Memory B cell (primary cell): ENCODE measurements around the gene SHROOM1.

Experiments
- ATAC-seq: fragments of 150-1000 bp; cut with Tn5 transposase; 2 replicates; pipeline ENCODE4 v1.10.0; 2021; ENCODE audit warnings: low read depth, mild to moderate bottlenecking, moderate library complexity
- DNase-seq, 2 donors: peaks; one replicate each; pipeline ENCODE4 v3.0.0; 2022; ENCODE audit warnings: low spot score in 2 of 2
- H3K27ac Mint-ChIP-seq: one replicate; pipeline ENCODE4 v1.8.0; 2022; ENCODE audit warnings: mild to moderate bottlenecking, moderate library complexity, mixed read lengths
- H3K27me3 Mint-ChIP-seq: one replicate; pipeline ENCODE4 v1.8.0; 2022; ENCODE audit warnings: mixed read lengths
- H3K36me3 Mint-ChIP-seq: one replicate; pipeline ENCODE4 v1.8.0; 2022; ENCODE audit warnings: mild to moderate bottlenecking, mixed read lengths
- H3K4me1 Mint-ChIP-seq: one replicate; pipeline ENCODE4 v1.8.0; 2022; ENCODE audit warnings: mixed read lengths
- H3K4me3 Mint-ChIP-seq: one replicate; pipeline ENCODE4 v1.8.0; 2022; ENCODE audit warnings: mild to moderate bottlenecking, moderate library complexity, mixed read lengths
- H3K9me3 Mint-ChIP-seq: one replicate; pipeline ENCODE4 v1.8.0; 2022; ENCODE audit warnings: mixed read lengths

The SHROOM1 gene

DNA sequence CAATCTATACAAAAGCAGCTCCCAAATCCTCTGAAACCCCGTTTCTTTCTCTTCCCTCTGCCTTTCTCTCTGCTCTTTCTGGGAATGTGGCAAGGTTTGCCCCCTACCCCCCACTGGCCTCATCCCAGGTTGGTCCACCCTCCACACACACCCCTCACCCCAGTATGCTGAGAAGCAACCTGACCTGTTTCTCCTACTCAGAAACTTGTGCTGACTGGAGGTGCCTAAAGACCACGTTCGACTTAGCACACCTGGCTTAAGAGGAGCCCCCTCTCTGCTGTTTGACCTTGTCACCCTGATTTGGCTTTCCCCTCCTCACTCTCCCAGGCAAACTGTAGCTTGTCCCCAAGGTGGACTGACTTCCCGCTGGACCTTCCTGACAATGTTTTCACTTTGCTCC is 52.3 kb downstream of the SHROOM1 start:
- Mint-ChIP-seq H3K36me3 (no peaks in the 10 kb centered on the region), H3K27me3 (peaks cover 26% of the 10 kb centered on the region), H3K27ac (no peak overlapping the region), H3K4me1 (peaks cover 8% of the 10 kb centered on the region), H3K9me3 (no peaks in the 10 kb centered on the region), H3K4me3 (peak overlapping the region; percentile 84)
- no peak for ATAC-seq
- peak in 1 of 2 donors; percentile 3 for DNase-seq

DNA sequence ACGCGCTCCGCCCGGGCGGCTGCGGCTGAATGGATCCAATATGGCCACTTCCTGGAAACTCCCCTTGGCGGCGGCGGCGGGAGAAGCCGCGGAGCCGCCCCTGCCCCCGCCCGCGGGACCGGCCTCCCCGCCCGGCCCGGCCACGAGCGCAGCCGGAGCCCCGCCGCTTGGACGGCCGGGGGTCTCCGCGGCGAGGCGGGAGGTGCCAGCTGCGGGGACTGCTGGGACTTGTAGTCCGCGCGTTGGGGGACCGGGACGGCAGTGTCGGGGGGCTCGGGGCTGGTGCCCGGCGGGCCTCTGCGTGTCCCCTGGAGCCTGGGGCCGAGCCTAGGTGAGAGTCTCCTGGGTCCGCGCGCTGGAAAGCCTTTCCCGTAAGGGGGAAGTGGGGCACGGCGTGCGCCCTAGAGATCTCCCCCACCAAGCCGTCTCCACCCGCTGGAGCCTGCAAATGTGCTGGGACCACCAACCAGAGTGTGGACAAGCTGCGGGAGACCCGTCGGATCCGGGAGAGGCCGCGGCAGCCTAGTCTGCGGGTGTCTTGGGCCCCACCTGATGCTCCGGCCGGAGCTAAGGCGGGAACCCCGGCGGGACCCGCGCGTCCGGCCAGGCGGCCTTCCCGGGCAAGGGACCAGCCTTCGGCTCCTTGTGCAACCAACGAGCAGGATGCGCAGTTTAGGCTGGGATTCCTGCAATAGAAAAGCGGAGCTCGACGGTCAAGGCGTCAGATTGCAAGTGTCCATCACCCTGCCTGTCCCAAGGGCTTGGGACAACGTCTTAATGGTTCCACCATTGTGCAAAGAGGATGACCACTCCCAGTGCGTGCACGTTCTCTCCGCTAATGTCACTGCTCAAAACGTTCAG is 53.0 kb downstream of the SHROOM1 start, which contains the start of gene SEPTIN8:
SEPTIN8 (minus strand) TSS at position 31 of the 861 bp plus-strand sequence. CDS start 102 bp downstream, outside the sequence.
- peak; percentile 85 for ATAC-seq
- Mint-ChIP-seq H3K4me3 (peak within 1 kb of the TSS; percentile 84), H3K27me3 (peaks cover 23% of the 10 kb centered on the region), H3K36me3 (no peaks in the 10 kb centered on the region), H3K4me1 (peaks cover 8% of the 10 kb centered on the region), H3K27ac (no peak within 1 kb of the TSS), H3K9me3 (no peaks in the 10 kb centered on the region)
- peak; percentile 26 to 54 for DNase-seq

DNA sequence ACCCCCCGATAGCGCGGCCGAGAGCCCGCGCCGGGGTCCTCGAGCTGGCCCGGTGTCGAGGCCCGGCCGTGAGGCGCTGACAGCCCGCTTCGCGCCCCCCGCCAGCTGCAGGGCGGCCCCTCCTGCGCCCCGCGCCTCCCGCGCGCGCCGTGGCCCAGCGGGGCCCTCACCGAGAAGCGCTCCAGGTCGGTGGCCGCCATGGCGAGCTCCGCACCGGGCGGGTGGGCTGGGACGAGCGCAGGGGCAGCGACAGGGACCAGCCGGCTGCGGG is 53.6 kb downstream of the SHROOM1 start:
- ATAC-seq (no peak), DNase-seq (no peak)
- Mint-ChIP-seq H3K4me1 (peaks cover 8% of the 10 kb centered on the region), H3K4me3 (no peak overlapping the region), H3K27ac (no peak overlapping the region), H3K9me3 (no peaks in the 10 kb centered on the region), H3K27me3 (peaks cover 19% of the 10 kb centered on the region), H3K36me3 (no peaks in the 10 kb centered on the region)

DNA sequence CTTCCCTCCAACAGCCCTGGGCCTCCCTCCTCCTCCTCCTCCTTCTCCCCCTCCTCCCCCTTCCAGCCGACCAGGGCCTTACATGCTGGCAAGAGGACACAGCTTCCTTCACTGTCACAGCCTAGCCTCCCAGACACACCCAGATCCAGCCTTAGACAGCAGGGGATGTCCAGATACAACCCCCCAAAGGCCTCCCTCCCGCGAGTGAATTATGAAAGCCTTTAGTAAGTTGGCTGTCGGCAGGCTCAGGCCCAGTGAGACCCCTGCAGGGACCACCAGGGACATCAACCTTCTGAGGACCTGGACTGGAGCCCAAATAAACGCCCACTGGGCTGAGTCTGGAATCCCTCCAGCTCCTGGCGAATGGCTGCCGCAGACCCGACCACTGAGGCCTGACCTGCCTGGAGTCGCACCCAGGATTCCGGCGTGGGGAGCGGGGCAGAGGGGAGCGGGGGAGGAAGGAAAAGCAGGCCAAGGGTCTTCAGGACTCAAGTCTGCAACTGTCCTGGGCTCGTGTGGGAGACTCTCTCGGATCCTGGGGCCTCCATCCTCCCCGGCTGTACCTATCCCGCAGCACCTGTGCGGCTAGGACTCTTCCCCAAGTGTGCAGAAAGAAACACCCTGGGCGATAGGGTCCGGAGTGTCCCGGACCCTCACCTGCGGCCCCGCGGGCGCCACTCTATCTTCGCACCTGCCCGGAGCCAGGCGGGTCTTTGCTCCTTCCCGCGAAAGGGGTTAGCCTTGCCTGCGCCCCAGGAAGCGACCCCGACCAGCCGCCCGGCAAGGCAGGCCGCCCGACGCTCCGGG is 54.1 kb downstream of the SHROOM1 start:
- ATAC-seq (peak; percentile 28), DNase-seq (peak; percentile 5 to 40)
- Mint-ChIP-seq H3K9me3 (no peaks in the 10 kb centered on the region), H3K4me1 (peaks cover 8% of the 10 kb centered on the region), H3K27me3 (peaks cover 17% of the 10 kb centered on the region), H3K27ac (no peak overlapping the region), H3K36me3 (no peaks in the 10 kb centered on the region), H3K4me3 (peak overlapping the region; percentile 59)

DNA sequence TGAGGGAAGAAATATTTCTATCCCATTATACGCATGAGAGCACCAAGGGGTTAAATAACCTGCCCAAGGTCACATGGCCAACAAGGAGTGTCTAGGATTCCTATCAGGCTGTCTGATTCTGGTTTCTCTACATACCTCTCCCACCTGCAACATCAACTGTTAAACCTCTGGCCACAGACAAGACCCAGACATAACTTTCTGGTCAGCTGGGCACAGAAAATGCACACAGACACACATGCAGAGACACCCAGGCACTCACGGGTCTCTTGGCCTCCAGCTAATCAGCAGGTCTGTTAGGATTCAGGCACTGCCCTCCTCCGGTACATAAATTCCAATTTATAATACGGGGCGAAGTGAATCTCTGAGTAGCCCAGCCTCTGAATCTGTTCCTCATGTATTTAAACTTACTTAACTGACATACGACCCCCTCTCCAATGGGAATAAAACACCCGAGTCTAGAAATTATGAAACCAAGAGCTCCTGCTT is 54.9 kb downstream of the SHROOM1 start:
- Mint-ChIP-seq H3K9me3 (no peaks in the 10 kb centered on the region), H3K27me3 (peaks cover 17% of the 10 kb centered on the region), H3K4me3 (peak overlapping the region; percentile 25), H3K36me3 (no peaks in the 10 kb centered on the region), H3K4me1 (peaks cover 8% of the 10 kb centered on the region), H3K27ac (no peak overlapping the region)
- DNase-seq (no peak), ATAC-seq (no peak)

DNA sequence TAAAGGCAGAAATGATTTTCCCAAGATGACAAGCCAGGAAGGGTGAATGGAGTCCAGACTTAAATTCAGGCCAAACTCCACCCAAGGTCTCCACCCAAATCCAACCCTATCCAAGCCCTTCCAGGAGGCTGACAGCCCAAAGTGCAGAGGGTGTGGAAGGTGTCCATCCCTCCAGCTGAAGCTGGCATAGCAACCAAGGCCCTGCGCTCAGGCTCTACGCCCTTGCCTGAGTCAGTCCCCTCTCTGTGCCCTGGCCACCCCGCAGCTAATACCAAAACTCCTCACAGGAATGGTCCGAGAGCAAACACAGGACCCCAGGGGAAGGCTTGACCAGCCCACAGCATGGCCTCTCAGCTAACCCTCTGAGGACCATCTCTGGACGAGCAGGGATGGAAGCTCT is 55.6 kb downstream of the SHROOM1 start:
- Mint-ChIP-seq H3K9me3 (no peaks in the 10 kb centered on the region), H3K27me3 (peaks cover 16% of the 10 kb centered on the region), H3K36me3 (no peaks in the 10 kb centered on the region), H3K4me3 (no peak overlapping the region), H3K4me1 (peaks cover 8% of the 10 kb centered on the region), H3K27ac (no peak overlapping the region)
- DNase-seq (no peak), ATAC-seq (no peak)

DNA sequence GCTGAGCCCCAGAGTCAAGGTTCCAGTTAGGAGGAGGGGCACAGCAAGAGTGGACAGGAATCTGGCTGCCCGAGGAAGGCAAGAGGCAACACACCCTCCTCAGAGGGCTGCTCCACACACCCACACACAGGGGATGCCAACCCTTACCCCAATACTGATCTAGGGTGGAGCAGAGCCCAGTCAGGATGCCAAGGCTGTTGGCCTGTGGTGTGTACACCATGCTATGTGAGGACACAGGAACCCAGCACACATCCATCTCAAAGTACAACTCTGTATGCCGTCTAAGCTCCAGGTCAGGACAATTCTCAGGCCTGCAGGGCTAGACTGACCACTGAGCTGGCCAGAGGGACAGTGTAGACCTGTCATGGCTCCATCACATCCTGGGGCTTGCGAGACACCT is 56.0 kb downstream of the SHROOM1 start:
- H3K4me3 Mint-ChIP-seq, result no peak overlapping the region

DNA sequence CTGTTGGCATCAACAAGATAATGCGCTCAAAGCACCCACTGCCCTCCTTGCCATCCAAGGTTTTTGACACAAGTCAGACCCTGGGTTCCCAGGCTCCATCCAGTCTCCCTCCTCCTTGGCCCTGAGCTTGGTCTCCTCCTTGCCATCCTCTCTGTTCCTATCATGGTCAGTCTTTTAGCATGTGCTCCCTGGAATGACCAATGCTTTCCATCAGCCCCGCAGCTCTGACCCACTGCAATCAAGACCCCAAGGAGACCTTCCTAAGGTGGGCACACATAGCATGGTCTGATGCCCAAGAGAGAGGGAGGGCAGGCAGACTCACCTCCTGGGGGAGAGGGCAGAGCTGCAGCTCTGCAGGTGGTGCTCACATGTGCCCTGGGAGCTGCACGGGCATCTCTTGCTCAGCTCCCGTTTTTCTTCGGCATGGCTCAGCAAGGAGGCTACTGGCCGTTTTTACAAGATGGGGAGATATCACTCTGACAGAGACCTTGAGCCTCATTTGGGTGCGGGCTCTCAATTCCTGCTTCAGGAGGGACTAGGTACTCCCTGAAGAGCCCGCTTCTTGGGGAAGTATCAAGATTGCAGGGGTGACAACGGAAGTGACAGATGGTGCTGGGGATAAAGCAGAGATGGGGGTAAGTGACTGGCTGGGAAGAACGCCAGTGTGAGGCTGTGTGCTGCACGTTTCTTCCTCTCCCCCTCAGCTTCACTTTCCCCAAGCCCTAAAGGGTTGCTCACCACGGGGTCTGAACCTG is 56.7 kb downstream of the SHROOM1 start:
- no peak for ATAC-seq

More for the DNA sequence above, 56.0 kb downstream of the SHROOM1 start:
- no peaks in the 10 kb centered on the region for H3K9me3 Mint-ChIP-seq
- ATAC-seq (no peak), DNase-seq (no peak)
- peaks cover 13% of the 10 kb centered on the region for H3K27me3 Mint-ChIP-seq
- H3K4me1 Mint-ChIP-seq, result peaks cover 8% of the 10 kb centered on the region
- H3K36me3 Mint-ChIP-seq, result no peaks in the 10 kb centered on the region
- no peak overlapping the region for H3K27ac Mint-ChIP-seq

DNA sequence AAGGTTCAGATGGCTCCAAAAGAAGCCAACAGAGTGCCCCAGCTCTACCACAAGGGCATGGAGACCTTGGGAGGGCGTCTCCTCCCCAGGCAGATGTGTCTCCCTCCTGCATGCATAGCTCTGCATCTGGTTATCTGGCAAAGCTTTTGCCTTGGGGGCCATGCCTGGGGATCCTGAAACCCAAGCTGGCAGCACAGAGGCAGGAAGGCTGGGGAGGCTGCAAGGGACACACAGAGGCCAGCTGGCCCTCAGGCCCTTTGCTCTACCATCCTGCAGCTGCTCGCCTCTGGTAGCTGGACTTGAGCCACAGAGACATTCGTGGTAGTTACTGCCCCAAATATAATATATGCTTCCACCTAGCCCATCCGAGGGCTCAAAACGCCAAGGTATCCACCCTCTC is 57.3 kb downstream of the SHROOM1 start:
- H3K27me3 Mint-ChIP-seq, result peaks cover 3% of the 10 kb centered on the region
- DNase-seq (no peak), ATAC-seq (no peak)
- H3K4me1 Mint-ChIP-seq, result peaks cover 4% of the 10 kb centered on the region
- no peak overlapping the region for H3K4me3 Mint-ChIP-seq
- H3K9me3 Mint-ChIP-seq, result no peaks in the 10 kb centered on the region
- no peak overlapping the region for H3K27ac Mint-ChIP-seq
- H3K36me3 Mint-ChIP-seq, result no peaks in the 10 kb centered on the region

More for the DNA sequence above, 56.7 kb downstream of the SHROOM1 start:
- Mint-ChIP-seq H3K9me3 (no peaks in the 10 kb centered on the region), H3K4me1 (peaks cover 8% of the 10 kb centered on the region), H3K36me3 (no peaks in the 10 kb centered on the region), H3K27ac (no peak overlapping the region), H3K27me3 (peaks cover 8% of the 10 kb centered on the region), H3K4me3 (no peak overlapping the region)
- DNase-seq, result no peak

DNA sequence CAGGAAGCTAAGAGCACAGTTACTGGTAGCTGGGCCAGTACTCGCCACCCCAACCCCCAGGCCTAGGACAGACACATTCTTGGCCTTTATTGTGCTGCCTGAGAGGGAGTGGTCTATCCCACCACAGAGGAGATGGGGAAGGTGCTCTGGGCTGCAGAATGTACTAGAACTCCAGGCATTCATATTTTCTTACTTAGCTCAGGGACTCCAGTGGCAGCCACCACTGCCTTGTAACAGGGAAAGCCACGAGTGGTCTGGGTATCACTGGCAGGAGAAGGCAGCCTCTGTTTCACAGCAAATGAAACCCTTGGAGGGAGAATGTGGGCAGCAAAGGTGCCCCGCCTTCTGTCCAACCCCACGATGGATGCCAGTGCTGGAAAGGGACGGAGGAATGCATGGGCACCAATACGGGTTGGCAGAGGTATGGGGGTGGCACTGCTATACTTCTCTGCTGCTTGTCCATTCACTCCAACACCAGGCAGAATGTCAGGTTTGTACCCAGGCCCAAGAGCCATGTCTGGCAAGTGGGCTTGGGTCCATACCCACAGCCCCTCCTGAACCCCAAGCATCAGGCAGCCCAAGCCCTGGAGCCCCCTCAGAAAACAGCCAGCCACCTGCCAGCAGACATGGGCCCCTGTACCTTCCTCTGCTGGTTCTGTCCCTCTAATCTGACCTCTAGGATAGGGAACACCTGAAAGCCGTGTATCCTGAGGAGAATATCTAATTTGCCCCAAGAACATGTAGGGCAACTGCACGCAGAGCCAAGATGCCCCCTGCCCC is 58.0 kb downstream of the SHROOM1 start:
- H3K27ac Mint-ChIP-seq, result no peak overlapping the region
- no peaks in the 10 kb centered on the region for H3K9me3 Mint-ChIP-seq
- ATAC-seq (no peak), DNase-seq (no peak)
- H3K36me3 Mint-ChIP-seq, result no peaks in the 10 kb centered on the region
- H3K4me1 Mint-ChIP-seq, result no peaks in the 10 kb centered on the region
- H3K4me3 Mint-ChIP-seq, result no peak overlapping the region
- H3K27me3 Mint-ChIP-seq, result no peaks in the 10 kb centered on the region
